Measurements from ENCODE around the gene SLC13A3.
A peak's percentile ranks its signal among the peaks of the same experiment; 100 is the strongest.

SLC13A3 gene

DNA sequence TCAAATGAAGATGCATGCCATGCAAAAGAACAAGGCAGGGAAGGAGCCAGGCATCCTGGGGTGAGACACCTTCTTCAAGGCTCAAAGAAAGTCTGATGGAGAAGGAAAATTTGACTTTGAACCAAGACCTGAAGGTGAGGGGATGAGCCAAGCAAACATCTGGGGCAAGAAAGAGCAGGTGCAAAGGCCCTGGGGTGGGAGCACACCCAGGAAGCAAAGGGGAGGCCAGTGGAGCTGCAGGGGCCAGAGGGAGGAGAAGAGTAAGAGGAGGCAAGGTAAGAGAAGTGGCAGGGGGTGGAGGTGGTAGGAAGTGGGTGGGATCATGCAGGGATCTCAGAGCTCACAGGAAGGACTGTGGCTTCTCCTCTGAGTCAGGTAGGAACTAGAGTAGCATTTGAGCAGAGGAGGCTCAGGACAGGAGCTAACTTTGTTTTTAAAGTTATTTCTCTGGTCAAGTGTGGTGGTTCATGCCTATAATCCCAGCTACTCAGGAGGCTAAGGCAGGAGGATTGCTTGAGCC is 49.6 kb downstream of the SLC13A3 start:
- no peak for DNase-seq

DNA sequence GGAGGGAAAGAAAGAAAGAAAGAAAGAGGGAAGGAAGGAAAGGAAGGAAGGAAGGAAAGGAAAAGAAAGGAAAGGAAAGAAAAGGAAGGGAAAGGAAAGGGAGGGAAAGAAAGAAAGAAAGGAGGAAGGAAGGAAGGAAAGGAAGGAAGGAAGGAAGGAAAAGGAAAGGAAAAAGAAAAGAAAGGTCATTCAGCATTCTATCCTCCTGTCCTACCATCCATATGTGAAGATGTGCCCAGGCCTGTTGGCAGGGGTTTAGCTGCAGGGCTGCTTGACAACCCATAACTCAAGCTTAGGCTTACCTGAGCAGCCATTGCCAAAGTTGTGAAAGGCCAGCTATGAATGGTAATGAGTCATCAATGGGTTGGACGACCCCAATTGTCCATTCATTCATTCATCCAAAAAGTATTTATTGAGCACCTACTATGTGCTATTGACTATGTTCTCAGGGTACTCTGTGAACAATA is 50.9 kb downstream of the SLC13A3 start:
- DNase-seq, result no peak

DNA sequence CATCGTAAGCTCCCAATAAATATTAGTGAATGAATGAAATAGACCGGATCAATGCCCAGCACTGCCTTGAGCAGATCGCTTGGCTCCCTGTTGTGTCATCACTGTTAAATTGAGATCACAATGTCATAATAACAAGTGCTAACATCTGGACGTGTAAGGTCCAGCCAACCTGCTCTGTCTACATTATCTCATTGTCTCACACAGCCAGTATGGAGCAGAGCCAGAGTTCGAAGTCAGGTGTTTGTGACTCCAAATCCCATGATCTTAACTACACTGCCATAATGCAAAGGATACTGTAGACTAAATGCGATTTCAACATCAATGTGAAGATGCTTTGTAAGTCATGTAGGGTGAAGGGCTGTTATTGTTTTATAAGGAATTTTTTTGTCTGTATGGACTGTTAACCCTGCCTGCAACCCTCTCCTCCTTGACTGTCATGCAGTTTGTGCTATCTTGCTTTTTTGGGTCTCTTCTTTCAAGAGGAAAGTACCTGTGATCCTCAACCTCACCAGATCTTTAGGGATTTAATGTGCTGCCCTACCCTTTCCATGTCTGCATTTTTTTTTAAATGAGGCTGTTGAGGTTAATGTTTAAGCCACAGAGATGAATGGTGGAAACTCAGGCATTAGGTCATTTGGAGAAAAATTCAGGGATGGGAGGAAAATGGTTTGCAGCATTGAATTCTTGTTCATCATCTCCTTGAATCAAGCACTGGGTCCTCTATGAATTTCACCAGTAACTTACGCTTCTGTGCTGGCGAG is 51.9 kb downstream of the SLC13A3 start:
- no peak for DNase-seq

DNA sequence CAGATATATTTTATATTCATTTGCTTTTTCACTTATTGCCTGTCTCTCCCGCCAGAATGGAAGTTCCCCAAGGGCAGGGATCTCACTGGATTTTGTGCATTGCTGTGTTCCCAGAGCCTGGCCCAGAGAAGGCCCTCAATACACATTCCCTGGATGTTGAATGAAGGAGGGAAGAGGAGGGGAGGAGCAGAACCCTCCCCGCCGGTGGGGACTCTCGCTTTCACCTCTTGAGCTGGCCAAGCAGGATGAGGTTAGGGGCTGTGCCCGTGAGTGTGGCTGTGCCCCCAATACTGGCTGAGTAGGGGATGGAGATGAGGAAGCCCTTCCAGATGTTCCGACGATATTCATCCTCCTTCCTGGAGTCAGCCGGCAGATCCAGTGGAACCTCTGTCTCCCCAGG is 55.3 kb downstream of the SLC13A3 start:
- no peak for DNase-seq

DNA sequence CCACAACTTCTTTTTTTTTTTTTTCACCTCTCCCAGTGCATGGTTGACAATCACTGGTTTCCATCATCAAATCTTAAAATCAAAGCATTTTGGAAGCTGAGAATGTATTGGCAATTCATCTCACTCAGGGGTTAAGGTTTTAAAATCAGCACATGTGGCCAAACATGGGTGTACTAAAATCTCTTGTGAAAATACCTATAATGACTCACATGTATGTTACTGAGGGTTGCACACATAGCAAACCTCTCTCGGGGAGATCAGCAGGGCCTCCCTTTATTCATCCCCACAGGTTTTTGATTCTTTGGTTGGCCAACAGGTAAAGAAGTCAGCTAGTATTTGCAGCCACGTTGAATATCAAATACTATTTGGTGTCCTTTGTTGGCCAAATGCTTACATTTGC is 56.5 kb downstream of the SLC13A3 start:
- no peak for DNase-seq

DNA sequence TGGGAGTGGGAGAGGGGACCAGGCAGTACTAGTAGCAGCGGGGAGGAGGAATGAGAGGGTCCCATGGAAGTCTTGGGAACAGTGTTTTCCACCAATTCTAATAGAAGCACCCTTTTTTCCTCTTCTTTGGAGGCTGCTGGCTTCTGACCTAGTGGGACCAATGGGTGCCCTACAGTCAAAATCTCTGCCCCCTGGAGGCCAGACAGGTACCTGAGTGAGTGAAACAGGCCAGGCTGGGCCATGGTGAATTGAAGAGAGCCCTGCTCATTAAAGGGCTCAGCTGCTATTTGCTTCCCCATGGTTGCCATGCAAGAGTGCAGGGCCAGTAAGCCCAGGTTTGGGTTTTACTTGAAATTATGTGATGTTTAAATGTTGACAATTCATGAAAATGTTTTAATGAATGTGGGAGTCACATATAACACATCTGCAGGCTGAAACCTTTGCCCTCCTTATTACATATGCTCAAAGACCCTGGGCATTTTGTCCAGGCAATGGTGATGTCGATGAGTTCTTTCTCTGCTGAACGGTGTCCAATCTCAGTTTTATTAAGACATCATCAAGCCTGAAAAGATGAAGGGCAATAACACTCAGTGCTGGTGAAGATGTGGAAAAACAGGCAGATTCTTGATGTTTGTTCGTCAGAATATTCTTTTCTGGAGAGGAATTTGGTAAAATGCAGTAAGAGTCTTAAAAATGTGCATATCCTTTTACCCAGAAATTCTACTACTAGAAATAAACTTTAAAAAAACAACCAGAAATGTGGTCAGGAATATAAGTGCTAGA is 58.5 kb downstream of the SLC13A3 start:
- DNase-seq, result no peak

DNA sequence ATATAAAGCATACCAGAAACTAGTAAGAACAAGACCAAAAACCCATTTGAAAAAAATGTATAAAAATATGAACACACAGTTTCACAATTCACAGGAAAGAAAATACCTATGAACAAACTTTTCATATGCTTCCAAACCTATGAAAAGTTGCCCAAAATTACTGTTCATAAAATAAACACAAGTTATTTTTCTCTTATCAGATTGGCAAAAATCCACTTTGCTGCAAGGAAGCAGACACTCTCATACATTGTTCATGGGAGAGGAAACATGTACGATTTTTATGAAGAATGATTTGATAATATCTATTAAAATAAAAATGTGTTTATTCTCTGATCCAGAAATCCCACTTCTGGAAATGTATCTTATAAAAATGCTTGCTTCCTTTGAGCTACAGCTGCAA is 60.8 kb downstream of the SLC13A3 start:
- DNase-seq, result no peak

DNA sequence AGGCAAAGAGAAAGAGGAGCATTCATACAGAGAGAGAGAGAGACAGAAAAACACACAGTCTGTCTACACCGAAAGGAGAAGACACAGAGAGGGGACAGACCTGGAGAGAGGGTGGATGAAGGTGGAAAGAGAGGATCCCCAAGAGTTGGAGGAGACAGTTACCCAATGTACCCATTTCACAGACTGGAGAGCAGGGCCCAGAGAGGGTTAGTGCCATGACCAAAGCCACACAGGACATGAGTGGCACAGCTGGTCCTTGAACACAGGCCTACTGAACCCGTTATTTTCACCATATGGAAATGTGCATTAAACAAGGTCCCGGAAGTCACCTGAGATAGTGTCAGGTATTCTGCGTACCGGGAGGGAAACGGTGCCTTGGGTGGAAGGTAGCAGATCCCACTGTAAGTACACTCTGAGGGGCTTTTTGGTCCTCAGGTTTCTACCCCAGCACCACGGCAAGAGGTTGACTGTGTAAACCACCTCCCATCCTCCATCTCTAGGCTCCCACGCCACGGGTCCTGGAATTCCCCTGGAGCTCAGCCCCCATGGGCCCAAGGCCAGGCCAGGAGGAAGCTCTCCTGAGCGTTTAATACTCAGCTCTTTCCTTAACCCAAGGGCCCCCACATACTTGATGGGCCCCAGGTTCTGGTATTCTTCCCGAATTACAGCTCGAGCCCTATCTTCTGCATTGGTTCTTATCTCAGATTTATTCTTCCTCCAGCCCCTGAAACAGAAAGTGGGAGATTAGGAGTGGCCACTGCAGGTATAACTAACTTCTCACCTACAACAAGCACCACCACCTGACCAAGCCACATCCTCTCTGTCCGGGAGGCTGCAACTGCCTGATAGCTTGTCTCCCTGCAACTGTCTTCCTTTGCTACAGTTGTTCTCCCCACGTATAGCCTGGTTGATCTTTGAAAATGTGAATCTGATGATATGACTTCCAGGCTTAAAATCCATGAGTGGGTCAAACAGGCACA is 62.4 kb downstream of the SLC13A3 start:
- DNase-seq, result no peak

DNA sequence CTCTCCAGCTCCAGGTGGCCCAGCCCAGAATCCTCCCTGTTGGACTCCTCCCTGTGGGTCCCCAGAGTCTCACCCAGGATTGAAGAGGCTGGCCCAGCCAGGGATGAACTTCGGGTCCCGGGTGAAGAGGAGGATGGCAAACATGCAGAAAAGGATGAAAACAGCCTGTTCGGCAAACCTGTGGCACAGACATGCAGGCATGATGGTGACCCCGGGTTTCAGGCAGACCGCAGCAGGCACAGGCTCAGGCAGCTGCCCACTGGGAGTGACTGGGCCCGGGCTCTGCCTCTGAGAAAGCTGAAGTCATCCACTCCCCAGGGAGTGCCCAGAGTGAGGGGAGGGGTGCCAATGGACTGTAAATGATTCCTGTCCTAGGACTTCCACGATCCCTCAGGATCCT is 63.3 kb downstream of the SLC13A3 start:
- no peak for DNase-seq

DNA sequence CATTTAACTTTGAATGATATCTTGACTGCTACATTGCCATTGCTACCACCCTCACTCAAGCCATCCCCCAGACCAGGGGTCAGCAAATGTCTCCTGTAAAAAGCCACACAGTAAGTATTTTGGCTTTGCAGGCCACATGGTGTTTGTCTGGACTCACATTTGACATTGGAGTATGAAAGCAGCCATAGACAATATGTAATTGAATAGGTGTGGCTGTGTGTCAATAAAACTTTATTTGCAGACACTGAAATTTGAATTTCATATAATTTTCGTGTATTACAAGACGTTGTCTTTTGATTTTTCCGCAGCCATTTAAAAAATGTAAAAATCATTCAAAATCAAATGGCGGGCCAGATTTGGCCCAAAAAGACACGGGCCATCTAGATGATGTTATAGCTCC is 64.5 kb downstream of the SLC13A3 start:
- DNase-seq, result no peak

DNA sequence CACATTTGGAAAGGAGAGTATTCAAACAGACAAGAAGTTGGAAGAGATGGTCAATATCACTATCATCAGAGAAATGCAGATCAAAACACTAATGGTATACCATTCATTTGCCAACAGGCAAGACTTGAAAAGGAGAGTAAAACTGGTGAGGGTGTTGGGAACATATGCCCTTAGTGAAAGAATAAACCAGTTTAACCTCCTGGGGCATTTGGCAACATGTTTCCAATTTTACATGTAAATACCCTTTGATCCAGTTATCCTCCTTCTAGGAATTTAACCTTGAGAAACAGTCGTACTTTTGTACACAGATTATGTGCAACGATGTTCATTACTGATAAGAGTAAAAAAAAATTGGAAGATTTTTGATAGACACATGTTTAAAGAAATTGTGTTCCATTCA is 66.8 kb downstream of the SLC13A3 start:
- no peak for DNase-seq

DNA sequence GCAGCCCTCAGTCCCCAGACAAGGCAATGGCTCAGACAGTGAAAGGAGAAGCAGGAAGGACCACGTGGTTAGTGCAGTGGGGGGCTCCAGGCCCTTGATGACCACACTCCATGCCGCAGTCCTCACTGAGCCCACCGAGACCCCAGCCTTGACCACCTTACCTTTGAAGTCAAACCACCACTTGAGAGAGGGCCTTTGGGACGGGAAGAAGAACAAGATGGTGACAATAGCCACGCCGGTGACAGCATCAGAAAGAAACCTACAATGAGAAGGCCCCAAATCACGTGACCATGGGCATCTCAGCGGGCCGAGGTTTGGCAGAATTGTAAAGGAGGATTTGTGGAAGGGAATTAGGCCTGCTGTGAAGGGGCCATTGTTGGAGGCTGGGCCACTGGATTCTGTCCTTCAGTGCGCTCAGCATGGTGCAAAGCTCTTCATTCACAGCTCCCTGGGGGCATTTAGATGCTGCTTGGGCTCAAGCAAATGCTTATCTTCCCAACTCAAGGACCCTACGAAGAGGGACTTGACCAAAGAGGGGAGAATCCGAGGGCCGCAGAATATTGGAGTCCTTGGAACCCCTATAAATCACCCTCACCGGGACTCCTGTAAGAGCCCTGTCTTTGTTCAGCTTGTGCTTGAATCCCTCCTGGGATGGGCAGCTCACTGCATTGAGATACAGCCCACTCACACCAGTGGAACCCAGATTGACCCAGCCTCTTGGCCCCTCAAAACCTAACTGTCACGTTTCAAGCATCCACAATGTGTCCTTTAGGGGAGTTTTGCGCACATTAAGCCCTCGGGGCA is 67.6 kb downstream of the SLC13A3 start:
- DNase-seq, result peak; percentile 60

DNA sequence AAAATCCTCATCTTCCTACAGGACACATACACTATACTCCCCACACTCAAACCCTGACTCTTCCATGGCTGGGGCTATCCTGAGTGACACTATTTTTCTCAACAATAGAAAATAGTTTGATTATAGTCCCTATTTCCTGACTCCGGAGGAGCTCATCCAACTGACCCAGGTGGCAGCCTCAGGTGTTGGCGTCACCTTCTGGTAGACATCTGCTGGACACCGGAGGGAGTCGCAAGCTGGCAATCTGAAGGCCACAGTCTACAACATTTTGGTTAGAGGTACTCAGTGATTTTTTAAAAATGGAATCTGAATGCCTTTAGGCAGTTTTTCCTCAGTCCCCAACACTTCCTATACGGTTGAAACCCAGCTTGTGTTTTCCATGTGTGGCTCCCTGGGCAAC is 68.6 kb downstream of the SLC13A3 start:
- DNase-seq, result no peak

DNA sequence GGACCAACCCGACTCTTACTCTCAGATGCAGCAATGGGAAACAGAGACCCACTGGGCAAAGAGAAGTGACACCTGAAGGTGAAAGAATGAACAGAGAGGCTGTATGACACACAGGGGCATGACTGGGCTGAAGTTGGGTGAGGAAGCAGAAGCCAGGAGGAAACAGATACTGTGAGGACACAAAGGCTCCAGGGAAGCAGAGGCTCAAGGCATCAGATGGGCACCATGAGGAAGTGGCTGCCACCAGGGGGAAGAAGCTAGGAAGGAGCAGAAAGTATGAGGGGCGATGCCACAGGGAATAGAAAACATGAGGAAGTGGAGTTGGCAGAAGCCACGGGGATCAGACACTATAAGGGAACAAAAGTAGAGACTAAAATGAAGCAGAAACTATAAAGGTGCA is 69.9 kb downstream of the SLC13A3 start:
- no peak for DNase-seq

DNA sequence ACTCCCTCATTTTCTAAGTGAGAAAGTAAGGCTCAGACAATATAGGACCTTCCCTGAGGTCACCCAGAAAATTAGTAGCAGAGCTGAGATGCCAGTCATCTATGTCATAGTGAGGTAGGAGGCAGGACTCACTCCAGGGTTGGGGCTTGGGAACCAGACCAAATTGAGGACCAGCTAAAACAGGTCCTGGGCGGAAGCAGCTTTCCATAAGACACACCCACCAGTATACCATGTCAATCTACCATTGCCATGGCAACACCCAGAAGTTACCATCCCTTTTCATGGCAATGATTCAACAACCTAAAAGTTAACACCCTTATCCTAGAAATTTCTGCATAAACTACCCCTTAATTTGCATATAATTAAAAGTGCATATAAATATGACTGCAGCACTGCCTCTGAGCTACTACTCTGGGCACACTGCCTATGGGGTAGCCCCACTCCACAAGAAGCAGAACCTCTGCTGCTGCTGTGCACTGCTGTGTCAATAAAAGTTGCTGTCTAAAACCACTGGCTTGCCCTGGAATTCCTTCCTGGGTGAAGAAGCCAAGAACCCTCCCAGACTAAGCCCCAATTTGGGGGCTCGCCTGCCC is 70.5 kb downstream of the SLC13A3 start:
- no peak for DNase-seq

DNA sequence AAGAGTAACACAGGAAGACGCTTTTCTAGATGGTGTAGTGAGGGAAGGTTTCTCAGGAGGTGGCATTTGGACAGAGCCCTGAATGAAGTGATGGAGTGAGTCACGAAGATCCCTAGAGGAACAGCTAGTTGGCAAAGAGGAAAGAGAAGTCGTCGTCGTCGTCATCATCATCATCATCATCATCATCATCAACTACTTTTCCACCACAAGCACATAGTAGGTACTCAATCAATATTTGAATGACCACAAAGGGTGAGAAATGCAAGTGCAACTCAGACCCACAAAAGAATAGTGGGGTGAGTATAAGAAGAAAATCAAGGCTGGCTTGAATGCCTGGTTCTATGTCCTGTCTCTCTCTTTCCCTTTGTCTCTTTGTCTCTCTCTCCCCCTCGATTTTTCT is 72.5 kb downstream of the SLC13A3 start:
- no peak for DNase-seq

DNA sequence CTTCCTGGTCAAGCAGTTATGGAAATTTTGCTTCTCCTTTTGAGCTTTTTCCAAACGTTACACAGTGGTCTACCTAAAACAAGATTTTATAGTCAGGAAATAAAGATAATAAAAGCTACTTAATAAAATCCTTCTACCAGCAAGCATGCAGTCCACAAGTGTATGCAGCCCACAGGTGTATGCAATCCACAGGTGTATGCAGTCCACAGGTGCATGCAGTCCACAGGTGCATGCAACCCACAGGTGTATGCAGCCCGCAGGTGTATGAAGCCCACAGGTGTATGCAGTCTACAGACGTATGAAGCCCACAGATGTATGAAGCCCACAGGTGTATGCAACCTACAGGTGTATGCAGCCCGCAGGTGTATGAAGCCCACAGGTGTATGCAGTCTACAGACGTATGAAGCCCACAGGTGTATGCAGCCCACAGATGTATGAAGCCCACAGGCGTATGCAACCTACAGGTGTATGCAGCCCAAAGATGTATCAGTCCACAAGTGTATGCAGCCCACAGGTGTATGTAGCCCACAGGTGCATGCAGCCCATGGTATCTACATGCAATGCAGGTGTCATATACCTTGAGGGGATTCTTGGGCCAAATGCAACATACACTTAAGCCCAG is 74.4 kb downstream of the SLC13A3 start:
- no peak for DNase-seq

DNA sequence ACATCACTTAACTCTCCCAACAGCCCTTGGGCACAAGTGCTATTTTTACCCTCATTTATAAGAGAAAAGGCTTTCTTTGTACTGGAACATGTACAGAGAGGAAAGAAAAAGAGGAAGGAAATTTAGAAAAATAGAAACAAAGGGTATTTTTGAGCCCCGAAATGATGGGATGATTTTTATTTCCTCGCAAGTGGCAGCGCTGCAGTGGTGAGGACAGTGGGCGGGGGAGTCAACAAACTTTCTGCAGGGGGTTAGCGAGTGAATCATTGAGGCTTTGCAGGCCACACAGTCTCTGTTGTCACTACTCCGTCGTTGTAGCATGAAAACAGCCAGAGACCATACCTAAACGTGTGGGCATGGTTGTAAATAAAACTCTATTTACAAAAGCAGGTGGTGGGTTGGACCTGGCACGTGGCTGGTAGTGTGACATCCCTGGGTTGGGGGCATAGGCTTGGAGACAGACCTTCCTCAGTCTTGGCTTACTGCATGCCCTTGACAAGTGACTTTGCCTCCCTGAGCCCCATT is 75.3 kb downstream of the SLC13A3 start:
- DNase-seq, result no peak

DNA sequence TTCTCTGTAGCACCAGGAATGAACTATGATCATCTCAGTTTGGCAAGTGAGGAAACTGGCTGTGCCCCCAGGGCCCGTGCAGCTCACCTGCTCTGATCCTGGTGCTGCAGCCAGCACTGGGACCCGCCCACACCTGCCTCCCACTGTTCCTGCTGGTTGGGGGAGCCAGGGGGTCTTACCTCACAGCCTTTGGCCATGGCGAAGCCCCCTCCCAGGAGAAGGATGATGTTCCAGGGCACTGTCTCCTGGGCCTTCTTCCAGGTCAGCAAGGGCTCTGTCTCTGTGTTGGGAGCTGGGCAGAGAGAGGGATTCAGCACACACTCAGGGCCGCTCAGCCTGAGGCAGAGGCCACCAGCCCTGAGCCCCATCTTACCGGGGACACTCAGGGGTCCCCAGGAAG is 75.9 kb downstream of the SLC13A3 start:
- no peak for DNase-seq

DNA sequence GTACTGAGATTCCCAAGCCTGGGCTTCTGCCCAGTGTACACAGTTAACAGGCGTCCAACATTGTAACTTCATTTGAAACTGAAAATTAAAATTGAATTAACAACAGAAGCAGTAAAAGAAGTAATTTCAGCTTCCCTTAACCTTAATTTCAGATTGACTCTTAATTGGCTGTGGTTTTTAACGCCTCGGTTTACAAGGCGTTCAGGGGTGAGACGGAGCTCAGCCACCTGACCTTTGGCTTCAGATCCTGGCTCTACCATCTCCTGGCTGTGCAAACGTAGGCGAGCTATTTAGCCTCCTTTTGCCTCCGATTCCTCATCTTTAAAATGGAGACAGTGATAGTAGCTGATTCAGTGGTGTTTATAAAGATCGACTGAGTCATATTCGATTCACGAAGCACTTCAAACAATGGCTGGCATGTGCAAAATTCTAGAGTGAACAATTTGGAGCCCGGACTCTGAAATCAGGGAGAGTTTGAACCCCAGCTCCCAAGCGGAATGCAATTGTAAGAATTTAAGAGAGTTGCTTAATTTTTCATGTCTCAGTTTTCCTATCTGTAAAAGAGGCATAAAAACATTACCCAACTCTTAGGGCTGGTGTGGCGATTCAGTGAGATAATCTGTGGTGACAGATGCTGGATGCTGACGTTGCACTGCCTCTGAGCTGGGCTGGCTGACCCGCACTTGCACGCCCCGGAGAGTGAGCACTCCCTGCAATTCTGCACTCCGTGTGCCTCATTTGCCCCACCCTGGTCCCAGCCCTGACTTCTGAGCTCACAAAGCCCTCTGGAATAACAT is 77.3 kb downstream of the SLC13A3 start:
- DNase-seq, result peak; percentile 17

Measured in midbrain (tissue), 1 donor.